Lower leg skin (tissue), 4 donors: ENCODE measurements around the gene ACTRT2. TPM values are rescaled to one million over a fixed set of nuclear protein-coding genes. Genes with fewer than 3 reads are reported as not detected.

Source experiments
- DNase-seq, 2 donors: peaks; one replicate each; pipeline ENCODE4 v3.0.0-alpha.2; 2019; ENCODE audit warnings: low spot score in 2 of 2
- H3K4me3 ChIP-seq: fragments of 200-600 bp; sonication (generic); 2 replicates; pipeline ENCODE4 v1.5.1; 2017; ENCODE audit warnings: mild to moderate bottlenecking, low read depth; ENCODE audit not compliant: poor library complexity, severe bottlenecking
- POLR2A ChIP-seq, 2 donors: fragments of 450-650 bp; IDR thresholded peaks; one replicate each; pipeline ENCODE4 v1.6.1; 2016 to 2017; ENCODE audit warnings: antibody characterized with exemption in 2 of 2, mild to moderate bottlenecking in 1 of 2, moderate library complexity in 1 of 2
- WGBS, 2 donors: methylation state at CpG; one replicate each; pipeline ENCODE4 v1.1.5; 2018; 5-methylcytosine and 5-hydroxymethylcytosine counted together
- intact Hi-C: fragments of 100-400 bp; cut with DNase I; formaldehyde crosslinking; loops from one replicate; pipeline ENCODE4 v1.15.0; 2023; ENCODE audit warnings: low total_unique reads
- total RNA-seq, 4 donors: library from RNA; depleted of rRNA; stranded (reverse); fragments of >200 nt; gene quantifications; one replicate each; pipeline ENCODE4 v1.1.0, GENCODE V29; 2016
- TF ChIP-seq, protein P1 (sequence below), 3 donors: fragments of 450-650 bp; IDR thresholded peaks; one replicate each; pipeline ENCODE4 v1.5.1; 2016; ENCODE audit warnings: antibody characterized with exemption in 3 of 3, mild to moderate bottlenecking in 3 of 3, moderate library complexity in 2 of 3

ACTRT2 gene
- total RNA-seq, 4 donors from 2014 or later = not detected

DNA sequence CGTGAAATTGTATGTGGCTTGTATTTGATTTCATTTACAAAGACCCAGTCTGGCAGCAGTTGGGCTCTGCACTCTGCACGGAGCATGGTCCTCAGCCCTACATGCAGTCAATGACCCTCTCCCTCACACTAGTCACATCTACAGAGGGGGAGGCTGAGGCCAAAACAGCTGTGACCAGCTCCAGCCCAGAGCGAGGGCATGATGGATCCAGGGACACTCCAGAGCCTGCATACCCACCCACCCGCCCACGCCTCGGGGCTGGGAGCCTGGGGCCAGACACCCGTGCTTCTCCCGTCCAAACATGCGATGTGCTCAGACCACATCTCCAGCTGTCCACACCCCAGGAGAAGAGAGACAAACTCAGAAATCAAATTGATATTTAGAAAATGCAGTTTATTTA lies 33.8 kb downstream of the ACTRT2 start:
- TF ChIP-seq POLR2A (IDR thresholded peaks at IDR 0.05) = no peak
- TF ChIP-seq, protein P1, sequence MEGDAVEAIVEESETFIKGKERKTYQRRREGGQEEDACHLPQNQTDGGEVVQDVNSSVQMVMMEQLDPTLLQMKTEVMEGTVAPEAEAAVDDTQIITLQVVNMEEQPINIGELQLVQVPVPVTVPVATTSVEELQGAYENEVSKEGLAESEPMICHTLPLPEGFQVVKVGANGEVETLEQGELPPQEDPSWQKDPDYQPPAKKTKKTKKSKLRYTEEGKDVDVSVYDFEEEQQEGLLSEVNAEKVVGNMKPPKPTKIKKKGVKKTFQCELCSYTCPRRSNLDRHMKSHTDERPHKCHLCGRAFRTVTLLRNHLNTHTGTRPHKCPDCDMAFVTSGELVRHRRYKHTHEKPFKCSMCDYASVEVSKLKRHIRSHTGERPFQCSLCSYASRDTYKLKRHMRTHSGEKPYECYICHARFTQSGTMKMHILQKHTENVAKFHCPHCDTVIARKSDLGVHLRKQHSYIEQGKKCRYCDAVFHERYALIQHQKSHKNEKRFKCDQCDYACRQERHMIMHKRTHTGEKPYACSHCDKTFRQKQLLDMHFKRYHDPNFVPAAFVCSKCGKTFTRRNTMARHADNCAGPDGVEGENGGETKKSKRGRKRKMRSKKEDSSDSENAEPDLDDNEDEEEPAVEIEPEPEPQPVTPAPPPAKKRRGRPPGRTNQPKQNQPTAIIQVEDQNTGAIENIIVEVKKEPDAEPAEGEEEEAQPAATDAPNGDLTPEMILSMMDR (IDR thresholded peaks at IDR 0.05) = no peak
- no peak overlapping the region for H3K4me3 ChIP-seq
- intact Hi-C loops = no loop called here
- no peak for DNase-seq
- 67 to 69% methylated on average over 9 of the region's 9 CpGs for WGBS, 2 donors

DNA sequence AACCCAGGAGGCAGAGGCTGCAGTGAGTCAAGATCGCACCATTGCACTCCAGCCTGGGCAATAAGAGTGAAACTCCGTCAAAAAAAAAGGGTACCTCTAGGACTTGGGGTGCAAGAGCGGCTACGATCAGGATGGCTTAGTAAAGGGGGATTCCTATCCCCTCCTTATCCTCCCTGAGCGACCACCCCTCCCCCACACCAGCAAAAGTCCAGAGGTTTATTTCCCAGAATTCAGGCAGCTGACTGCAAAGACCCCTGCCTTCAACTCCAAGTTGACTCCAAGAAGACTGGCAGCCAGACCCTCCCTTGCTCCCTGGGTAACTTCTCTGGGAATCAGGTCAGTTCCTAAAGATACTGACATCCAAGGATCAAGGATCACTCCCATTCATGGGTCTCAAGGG lies 35.4 kb downstream of the ACTRT2 start:
- peak in 1 of 2 donors; percentile 50 for DNase-seq
- no peak overlapping the region for H3K4me3 ChIP-seq
- TF ChIP-seq POLR2A (IDR thresholded peaks at IDR 0.05) = no peak
- TF ChIP-seq, protein P1 (IDR thresholded peaks at IDR 0.05) = no peak
- 84 to 94% methylated on average over 5 of the region's 5 CpGs for WGBS, 2 donors
- intact Hi-C loops = no loop called here

DNA sequence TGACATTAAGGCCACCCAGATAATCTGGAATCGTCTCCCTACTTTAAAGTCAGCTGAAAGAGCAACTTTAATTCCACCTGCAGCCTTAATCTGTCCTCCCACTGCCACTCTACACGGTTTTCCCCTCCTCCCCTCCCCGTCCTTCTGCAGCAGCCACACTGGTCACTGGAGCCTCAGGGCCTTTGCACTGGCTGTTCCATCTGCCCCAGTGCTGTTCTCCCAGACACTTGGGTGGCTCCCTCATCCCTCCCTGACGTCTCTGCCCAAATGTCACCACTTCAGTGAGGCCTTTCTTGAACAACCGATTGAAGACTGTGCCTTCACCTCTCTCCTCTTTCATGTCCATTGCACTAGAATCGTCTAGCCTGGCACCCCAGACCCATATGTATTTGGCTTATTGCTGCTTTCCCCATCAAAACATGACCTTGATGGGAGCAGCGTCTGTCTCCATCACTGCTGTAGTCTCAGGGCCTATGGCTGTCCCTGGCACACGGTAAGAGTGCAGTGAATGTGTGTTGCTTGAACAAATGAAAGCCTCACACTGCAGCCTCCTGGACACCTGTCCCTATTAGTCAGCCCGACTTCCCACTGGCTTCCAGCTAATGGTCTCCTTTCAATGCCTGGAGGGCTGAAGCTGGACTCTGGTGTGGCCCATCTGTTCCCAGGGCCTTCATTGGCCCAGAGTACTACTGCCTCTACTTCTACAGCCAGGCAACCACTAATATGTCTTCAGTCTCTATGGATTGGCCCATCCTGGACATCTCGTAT lies 37.2 kb downstream of the ACTRT2 start:
- 79 to 83% methylated on average over 10 of the region's 10 CpGs for WGBS, 2 donors
- peak in 1 of 2 donors; percentile 59 for DNase-seq
- intact Hi-C loops = no loop called here
- no peak overlapping the region for H3K4me3 ChIP-seq
- no peak for TF ChIP-seq POLR2A (IDR thresholded peaks at IDR 0.05)
- TF ChIP-seq, protein P1 (IDR thresholded peaks at IDR 0.05) = no peak

DNA sequence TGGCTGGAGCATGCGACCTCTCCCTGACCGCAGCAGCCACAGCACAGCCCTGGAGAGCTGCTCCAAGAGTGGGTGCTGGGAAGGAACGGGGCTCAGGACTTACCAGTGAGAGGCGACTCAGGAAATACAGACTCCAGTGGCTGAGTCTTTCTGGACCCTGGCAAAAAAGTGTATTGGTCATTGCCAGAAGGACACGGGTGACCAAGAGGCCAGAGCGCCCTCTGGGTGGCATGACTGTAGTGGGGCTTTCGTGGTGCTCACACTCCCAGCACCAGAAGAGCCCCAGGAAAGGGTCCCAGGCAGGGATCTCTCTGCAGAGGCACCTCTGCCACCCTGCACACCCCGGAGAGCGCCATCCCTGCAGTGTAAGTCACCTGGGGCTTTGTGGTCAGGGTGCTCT lies 38.9 kb downstream of the ACTRT2 start:
- TF ChIP-seq POLR2A (IDR thresholded peaks at IDR 0.05) = no peak
- TF ChIP-seq, protein P1 (IDR thresholded peaks at IDR 0.05) = no peak
- intact Hi-C loops = no loop called here
- peak in 1 of 2 donors; percentile 62 for DNase-seq
- 76 to 78% methylated on average over 6 to 9 of the region's 9 CpGs for WGBS, 2 donors
- no peak overlapping the region for H3K4me3 ChIP-seq

DNA sequence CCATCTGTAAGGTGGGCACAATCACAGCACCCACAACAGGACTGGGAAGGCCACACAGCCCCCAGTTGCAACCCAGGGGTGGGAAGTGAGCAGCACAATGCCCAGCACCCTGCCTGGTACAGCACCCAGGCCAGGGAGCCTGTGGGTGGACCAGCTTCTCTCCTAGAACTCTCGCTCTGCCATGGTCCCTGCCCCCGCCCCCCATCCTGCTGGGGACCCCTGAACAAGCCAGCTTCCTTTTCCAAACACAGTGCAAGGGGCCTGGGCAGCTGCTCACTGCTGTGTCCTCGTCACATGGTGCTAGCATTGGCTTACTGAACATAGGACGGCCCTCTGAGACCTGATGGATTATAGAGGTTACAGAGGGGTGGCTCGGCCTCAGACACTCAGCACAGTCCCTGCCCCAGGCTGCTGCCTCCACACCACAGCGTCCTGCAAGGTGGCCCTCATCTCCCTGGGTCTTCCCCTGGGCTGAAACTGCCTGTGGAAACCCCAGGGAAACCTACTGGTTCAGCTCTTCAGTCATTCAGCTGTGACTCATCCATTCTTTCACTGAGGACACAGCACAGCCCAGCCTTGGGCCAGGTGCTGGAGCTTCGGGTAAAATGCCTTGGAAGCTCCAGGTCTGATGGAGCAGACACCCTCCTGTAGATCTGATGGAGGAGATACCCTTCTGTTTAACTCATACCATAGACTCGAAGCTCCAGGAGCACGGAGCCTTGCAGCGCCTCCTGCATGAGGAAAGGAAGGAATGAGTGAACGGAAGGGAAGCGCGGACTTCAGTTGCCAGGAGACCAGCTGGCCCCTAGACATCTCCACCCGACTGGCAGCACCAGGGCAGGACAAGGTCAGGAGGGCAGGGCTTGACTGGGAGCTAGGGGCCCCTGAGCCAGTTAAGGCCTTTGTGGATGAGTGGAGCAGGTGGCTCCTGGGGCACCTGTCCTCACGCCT lies 39.6 kb downstream of the ACTRT2 start:
- TF ChIP-seq POLR2A (IDR thresholded peaks at IDR 0.05) = no peak
- TF ChIP-seq, protein P1 (IDR thresholded peaks at IDR 0.05) = no peak
- whole genome bisulfite sequencing, 2 donors = 59 to 64% methylated on average over 14 to 15 of the region's 15 CpGs
- no peak overlapping the region for H3K4me3 ChIP-seq
- peak in 1 of 2 donors; percentile 64 for DNase-seq
- intact Hi-C loops = no loop called here
